NOMO-1 treated with DMSO at 0.1 percent for 48 hours (cell line): ENCODE data around the gene ASB5.
"Not testable (repeated sequence)": the region's sequence is repeated elsewhere in the genome, so short reads cannot be mapped to it uniquely, and the experiment has no call there.

ENCODE experiments used
- DNase-seq: peaks from one replicate; lab custom pipeline; 2025; ENCODE audit not compliant: unreplicated experiment; lab: John Stamatoyannopoulos, UW

ASB5 gene

GRCh38 chr4:176279560-176279959 lies 10.5 kb upstream of the ASB5 start:
- DNase-seq, result not testable (repeated sequence)

GRCh38 chr4:176277162-176277904 lies 8.3 kb upstream of the ASB5 start:
- peak; percentile 1 for DNase-seq

GRCh38 chr4:176276710-176277109 lies 7.7 kb upstream of the ASB5 start:
- DNase-seq, result no peak

- DNase-seq, result no peak
Measured at GRCh38 chr4:176274441-176274840, 5.4 kb upstream of the ASB5 start.

GRCh38 chr4:176273736-176274135 lies 4.7 kb upstream of the ASB5 start:
- no peak for DNase-seq

- no peak for DNase-seq
Measured at GRCh38 chr4:176272799-176273198, 3.8 kb upstream of the ASB5 start.

- no peak for DNase-seq
Measured at GRCh38 chr4:176271749-176272148, 2.7 kb upstream of the ASB5 start.

GRCh38 chr4:176270669-176271068 lies 1.6 kb upstream of the ASB5 start:
- peak; percentile 2 for DNase-seq

- DNase-seq, result no peak
Measured at GRCh38 chr4:176266026-176266425, 3.0 kb downstream of the ASB5 start.

GRCh38 chr4:176262243-176262642 lies 6.8 kb downstream of the ASB5 start:
- no peak for DNase-seq

- no peak for DNase-seq
Measured at GRCh38 chr4:176261481-176261880, 7.5 kb downstream of the ASB5 start.

GRCh38 chr4:176261018-176261417 lies 8.0 kb downstream of the ASB5 start:
- DNase-seq, result no peak

GRCh38 chr4:176259330-176260090 lies 9.5 kb downstream of the ASB5 start:
- no peak for DNase-seq

- DNase-seq, result no peak
Measured at GRCh38 chr4:176258135-176258534, 10.9 kb downstream of the ASB5 start.

GRCh38 chr4:176256921-176257320 lies 12.1 kb downstream of the ASB5 start:
- no peak for DNase-seq

- no peak for DNase-seq
Measured at GRCh38 chr4:176242764-176243347, 26.2 kb downstream of the ASB5 start.

- DNase-seq, result no peak
Measured at GRCh38 chr4:176241703-176242102, 27.3 kb downstream of the ASB5 start.

GRCh38 chr4:176238826-176239225 lies 30.2 kb downstream of the ASB5 start:
- DNase-seq, result no peak

GRCh38 chr4:176238157-176238610 lies 30.8 kb downstream of the ASB5 start:
- DNase-seq, result no peak

- DNase-seq, result no peak
Measured at GRCh38 chr4:176236946-176237345, 32.1 kb downstream of the ASB5 start.

- DNase-seq, result no peak
Measured at GRCh38 chr4:176230836-176231235, 38.2 kb downstream of the ASB5 start.

GRCh38 chr4:176229645-176230044 lies 39.4 kb downstream of the ASB5 start:
- no peak for DNase-seq
